Measurements from ENCODE around the gene PDE11A. TPM values are rescaled to one million over a fixed set of nuclear protein-coding genes. Genes with fewer than 3 reads are reported as not detected.

The PDE11A gene
- total and polyA plus RNA-seq, 8 donors: under 0.01 to 0.87 (median 0.40) TPM; not detected in 2

DNA sequence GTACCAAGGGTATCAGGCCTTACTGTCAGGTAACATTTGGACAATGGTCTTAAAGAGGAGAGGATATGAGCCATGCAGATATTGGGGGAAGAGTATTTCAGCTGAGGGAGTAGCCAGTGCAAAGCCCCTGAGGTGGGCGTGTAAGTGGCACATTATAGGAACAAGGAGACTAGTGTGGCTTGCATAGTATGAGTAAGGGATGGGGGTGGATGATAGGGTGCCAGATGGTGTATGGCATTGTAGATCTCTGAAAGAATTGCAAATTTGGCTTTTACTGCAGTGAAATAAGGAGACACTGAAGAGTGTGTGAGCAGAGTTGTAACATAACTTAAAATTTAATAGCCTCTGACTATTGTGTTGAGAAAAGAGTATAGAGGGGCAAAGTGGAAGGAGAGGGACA, 244.0 kb downstream of the PDE11A start:
- no peak overlapping the region for H3K27ac ChIP-seq

DNA sequence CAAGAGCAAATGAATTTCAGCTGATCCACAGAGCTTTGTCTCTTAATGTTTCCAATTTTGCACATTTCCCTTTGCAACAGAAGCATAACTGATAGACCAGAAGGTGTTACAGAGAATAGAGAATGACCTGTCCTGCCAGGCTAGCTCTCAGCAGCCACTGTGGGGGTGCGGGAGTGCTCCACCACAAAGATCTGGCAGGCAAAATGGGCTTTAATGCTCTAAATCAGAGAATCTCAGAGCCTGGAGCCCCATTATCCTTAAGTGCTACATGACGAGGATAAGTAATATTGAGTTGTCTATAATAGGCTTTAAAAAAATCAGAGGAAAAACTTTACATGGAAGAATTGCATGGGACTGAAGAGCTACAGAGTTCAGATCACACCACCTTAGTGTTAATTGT, 245.7 kb downstream of the PDE11A start:
- intact Hi-C loops (cut with DNase I; ENCODE audit: low total_unique reads): no loop called here
- Histone ChIP-seq H3K27ac (no peak overlapping the region), H3K36me3 (no peaks in the 10 kb centered on the region), H3K4me3 (no peak overlapping the region), H3K9me3 (no peaks in the 10 kb centered on the region), H3K27me3 (no peaks in the 10 kb centered on the region), H3K4me1 (no peaks in the 10 kb centered on the region)
- no peak for DNase-seq
- 81 to 95% (median 89%) methylated on average over 2 of the region's 2 CpGs for WGBS, 5 donors
- TF ChIP-seq EP300 (IDR thresholded peaks at IDR 0.05) (no peak), POLR2AphosphoS5 (IDR thresholded peaks at IDR 0.05) (no peak), POLR2A (IDR thresholded peaks at IDR 0.05) (no peak)
- TF ChIP-seq, protein P1, sequence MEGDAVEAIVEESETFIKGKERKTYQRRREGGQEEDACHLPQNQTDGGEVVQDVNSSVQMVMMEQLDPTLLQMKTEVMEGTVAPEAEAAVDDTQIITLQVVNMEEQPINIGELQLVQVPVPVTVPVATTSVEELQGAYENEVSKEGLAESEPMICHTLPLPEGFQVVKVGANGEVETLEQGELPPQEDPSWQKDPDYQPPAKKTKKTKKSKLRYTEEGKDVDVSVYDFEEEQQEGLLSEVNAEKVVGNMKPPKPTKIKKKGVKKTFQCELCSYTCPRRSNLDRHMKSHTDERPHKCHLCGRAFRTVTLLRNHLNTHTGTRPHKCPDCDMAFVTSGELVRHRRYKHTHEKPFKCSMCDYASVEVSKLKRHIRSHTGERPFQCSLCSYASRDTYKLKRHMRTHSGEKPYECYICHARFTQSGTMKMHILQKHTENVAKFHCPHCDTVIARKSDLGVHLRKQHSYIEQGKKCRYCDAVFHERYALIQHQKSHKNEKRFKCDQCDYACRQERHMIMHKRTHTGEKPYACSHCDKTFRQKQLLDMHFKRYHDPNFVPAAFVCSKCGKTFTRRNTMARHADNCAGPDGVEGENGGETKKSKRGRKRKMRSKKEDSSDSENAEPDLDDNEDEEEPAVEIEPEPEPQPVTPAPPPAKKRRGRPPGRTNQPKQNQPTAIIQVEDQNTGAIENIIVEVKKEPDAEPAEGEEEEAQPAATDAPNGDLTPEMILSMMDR (IDR thresholded peaks at IDR 0.05): no peak

More for the DNA sequence above, 244.0 kb downstream of the PDE11A start:
- H3K36me3 ChIP-seq: no peaks in the 10 kb centered on the region
- intact Hi-C loops (cut with DNase I; ENCODE audit: low total_unique reads): no loop called here
- DNase-seq: no peak
- 86 to 97% (median 92%) methylated on average over 1 of the region's 1 CpG for WGBS, 5 donors
- no peaks in the 10 kb centered on the region for H3K27me3 ChIP-seq
- H3K4me1 ChIP-seq: peaks cover 0 to 6% (median 0%) of the 10 kb centered on the region in 4 donors
- TF ChIP-seq POLR2AphosphoS5 (IDR thresholded peaks at IDR 0.05): no peak
- TF ChIP-seq, protein P1 (IDR thresholded peaks at IDR 0.05): no peak
- no peak for TF ChIP-seq EP300 (IDR thresholded peaks at IDR 0.05)
- TF ChIP-seq POLR2A (IDR thresholded peaks at IDR 0.05): no peak
- no peak overlapping the region for H3K4me3 ChIP-seq
- H3K9me3 ChIP-seq: no peaks in the 10 kb centered on the region

DNA sequence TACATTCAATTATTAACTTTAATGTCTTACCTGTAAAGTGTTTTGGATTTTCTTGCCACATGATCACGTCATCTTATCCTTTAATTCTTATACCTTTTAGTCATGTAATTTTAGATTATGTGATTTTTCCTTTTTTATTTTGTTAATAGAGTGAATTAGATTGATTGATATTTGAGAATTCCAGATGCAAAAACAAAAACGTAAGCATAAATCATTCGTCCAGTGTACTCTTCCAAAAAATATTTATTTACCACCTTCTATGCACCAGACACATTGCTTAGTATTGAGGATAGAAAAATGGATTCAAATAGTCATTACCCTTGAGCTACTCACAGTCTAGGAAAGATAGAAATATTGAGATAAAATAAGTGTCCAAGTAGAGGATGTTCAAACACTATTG, 249.6 kb downstream of the PDE11A start:
- no peaks in the 10 kb centered on the region for H3K27me3 ChIP-seq
- DNase-seq: no peak
- no peaks in the 10 kb centered on the region for H3K9me3 ChIP-seq
- intact Hi-C loops (cut with DNase I; ENCODE audit: low total_unique reads): no loop called here
- no peak overlapping the region for H3K27ac ChIP-seq
- TF ChIP-seq EP300 (IDR thresholded peaks at IDR 0.05): no peak
- TF ChIP-seq POLR2A (IDR thresholded peaks at IDR 0.05): no peak
- TF ChIP-seq, protein P1 (IDR thresholded peaks at IDR 0.05): no peak
- no peak for TF ChIP-seq POLR2AphosphoS5 (IDR thresholded peaks at IDR 0.05)
- no peak overlapping the region for H3K4me3 ChIP-seq
- 82 to 90% (median 87%) methylated on average over 3 of the region's 3 CpGs for WGBS, 5 donors
- H3K36me3 ChIP-seq: no peaks in the 10 kb centered on the region
- no peaks in the 10 kb centered on the region for H3K4me1 ChIP-seq

DNA sequence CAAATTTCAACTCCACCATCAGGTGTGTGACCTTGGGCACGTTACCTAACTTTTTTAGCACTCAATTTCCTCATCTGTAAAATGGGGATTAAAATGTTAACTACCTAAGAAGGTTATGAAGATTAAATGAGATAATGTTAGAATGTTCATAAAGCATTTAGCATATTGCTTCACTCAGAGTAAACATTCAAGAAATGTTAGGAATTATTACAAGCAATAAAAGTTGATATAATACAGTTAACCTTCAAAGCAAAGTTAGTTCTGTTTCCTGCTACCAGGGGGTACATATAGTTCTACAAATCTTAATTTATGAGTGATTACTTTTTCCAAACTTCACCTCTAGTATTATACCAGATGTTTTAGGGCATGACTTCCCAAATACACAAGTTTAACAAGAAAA, 254.2 kb downstream of the PDE11A start:
- no peaks in the 10 kb centered on the region for H3K9me3 ChIP-seq
- no peak overlapping the region for H3K4me3 ChIP-seq
- intact Hi-C loops (cut with DNase I; ENCODE audit: low total_unique reads): no loop called here
- no peak for DNase-seq
- no peaks in the 10 kb centered on the region for H3K4me1 ChIP-seq
- TF ChIP-seq, protein P1 (IDR thresholded peaks at IDR 0.05): no peak
- TF ChIP-seq POLR2A (IDR thresholded peaks at IDR 0.05) (no peak), POLR2AphosphoS5 (IDR thresholded peaks at IDR 0.05) (no peak), EP300 (IDR thresholded peaks at IDR 0.05) (no peak)
- 58 to 81% (median 63%) methylated on average over 1 of the region's 1 CpG for WGBS, 5 donors
- H3K27me3 ChIP-seq: no peaks in the 10 kb centered on the region
- no peaks in the 10 kb centered on the region for H3K36me3 ChIP-seq
- no peak overlapping the region for H3K27ac ChIP-seq
